Stimulated activated CD4-positive, alpha-beta T cell treated with anti-CD3 and anti-CD28 coated beads, Interleukin-1b, Interleukin-23, amount 100 ng/mL, for 1 hour (primary cell): ENCODE results near the gene ATP13A1.
A peak's percentile ranks its signal among the peaks of the same experiment; 100 is the strongest.
"Not testable (repeated sequence)": the region's sequence is repeated elsewhere in the genome, so short reads cannot be mapped to it uniquely, and the experiment has no call there.

Source experiments
- DNase-seq, 2 donors: peaks; one replicate each; pipeline ENCODE4 v3.0.0-alpha.2; 2020; ENCODE audit warnings: low read depth in 2 of 2

Gene ATP13A1

DNA sequence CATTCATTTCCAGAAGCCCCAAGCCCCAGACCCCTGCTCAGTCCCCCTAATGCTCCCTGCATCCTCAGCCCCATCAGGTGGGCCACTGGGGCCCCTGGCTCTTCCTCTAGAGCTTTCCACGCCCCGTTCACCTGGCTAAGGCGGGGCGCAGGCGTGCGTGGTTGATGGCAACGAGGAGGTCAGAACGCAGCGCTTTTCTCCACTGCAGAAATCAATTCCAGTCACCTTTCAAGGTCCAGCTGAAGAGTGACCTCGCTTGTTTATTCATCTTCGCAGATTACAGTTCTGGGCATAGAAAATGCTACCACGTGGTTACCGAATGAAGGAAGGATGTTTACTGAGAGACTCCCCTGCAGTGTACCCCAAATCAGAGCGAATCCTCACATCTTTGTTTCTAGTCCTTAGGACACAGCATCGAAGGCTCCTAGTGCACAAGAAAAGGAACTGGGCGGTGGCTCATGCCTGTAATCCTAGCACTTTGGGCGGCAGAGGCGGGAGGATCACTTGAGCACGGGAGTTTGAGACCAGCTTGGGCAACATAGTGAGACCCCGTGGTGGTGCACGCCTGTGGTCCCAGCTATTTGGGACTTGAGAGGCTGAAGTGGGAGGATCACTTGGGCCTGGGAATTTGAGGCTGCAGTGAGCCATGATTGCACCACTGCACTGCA is 44.2 kb downstream of the ATP13A1 start:
- no peak for DNase-seq

GRCh38 chr19:19618219-19619051 is 45.0 kb downstream of the ATP13A1 start, which contains the start of gene PBX4:
PBX4 (minus strand) TSS chr19:19618687; CDS start chr19:19618629, 58 bp downstream.
- peak; percentile 97 to 98 for DNase-seq

- no peak for DNase-seq
These were observed 48.4 kb downstream of the ATP13A1 start for GRCh38 chr19:19615086-19615485.

- DNase-seq, result no peak
These were observed 50.0 kb downstream of the ATP13A1 start for GRCh38 chr19:19613506-19613905.

DNA sequence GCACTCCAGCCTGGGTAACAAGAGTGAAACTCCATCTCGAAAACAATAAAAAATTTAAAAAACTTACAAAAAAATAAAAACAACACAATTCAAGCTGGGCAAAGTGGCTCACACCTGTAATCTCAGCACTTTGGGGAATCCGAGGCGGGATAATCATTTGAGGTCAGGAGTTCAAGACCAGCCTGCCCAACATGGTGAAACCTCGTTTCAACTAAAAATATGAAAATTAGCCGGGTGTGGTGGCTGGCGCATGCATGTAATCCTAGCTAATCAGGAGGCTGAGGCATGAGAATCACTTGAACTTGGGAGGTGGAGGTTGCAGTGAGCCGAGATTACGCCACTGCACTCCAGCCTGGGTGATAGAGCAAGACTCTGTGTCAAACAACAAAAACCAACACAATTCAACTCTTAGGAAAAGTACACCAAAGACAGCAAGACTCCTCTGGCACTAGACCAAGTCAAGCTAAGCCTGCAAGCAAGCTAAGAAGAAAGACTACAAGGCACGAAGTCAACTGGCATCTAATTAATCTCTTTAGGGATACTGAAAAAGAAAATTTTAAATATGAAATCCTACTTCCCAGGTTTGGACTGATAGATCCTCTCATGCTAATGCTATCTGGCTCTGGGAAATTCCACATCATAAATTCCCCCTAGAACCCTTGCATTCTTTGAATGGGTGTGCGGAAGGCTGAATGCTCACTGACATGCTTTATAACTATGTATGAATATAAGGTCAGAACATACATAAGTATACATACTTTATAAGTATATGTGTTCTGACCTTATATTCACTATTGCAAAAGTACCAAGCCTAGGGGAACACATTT is 52.9 kb downstream of the ATP13A1 start:
- no peak for DNase-seq

GRCh38 chr19:19606686-19607085 is 56.8 kb downstream of the ATP13A1 start:
- not testable (repeated sequence) for DNase-seq

GRCh38 chr19:19606021-19606420 is 57.5 kb downstream of the ATP13A1 start:
- DNase-seq, result no peak

GRCh38 chr19:19602713-19603324 is 60.7 kb downstream of the ATP13A1 start:
- no peak for DNase-seq

- no peak for DNase-seq
These were observed 61.3 kb downstream of the ATP13A1 start for GRCh38 chr19:19602136-19602712.

DNA sequence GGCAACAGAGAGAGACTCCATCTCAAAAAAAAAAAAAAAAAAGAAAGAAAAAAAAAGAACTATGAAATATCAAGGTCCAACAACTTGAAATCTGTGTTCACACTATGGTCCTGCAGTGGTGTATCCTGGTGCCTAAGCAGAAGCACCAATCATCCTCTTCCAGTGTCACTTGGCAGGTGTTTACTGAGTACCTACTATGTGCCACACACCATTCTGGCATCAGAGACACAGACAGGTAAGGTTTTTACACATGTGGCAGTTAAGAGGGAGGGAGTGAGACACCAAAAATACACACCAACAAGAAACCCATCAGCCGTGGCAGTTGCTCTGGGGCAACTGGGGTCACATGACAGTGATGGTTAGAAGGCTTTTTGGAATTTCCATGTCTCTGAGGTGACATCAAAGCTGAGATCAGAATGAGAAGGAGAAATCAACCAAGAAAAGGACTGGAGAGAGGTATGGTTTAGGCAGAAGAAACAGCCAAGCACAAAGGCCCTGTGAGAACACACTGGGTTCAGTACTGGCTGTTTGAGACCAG is 62.6 kb downstream of the ATP13A1 start:
- DNase-seq, result no peak

GRCh38 chr19:19598728-19599451 is 64.6 kb downstream of the ATP13A1 start:
- DNase-seq, result not testable (repeated sequence)

DNA sequence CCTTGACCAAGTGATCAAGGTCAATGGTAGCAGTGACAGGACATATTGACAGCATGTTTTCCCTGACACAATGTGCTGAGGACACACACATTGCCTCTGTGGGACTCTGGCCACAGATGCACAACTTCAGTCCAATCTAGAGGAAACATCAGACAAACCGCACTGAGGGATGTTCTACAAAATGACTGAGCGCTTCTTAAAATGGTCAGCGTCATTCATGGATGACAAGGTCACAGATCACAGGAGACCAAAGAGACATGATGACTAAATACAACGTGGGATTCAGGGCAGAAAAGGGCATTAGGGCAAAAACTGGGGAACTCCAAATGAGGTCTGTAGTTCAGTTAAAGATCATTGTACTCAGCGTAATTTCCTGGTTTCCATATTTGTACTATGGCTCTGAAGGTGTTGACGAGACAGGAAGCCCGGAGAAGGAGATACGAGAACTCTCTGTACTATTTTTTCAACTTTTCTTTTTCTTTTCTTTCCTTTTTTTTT is 65.6 kb downstream of the ATP13A1 start:
- DNase-seq, result no peak
